D721Med (cell line): ENCODE measurements around the gene LRRC4B.

Experiments
- DNase-seq: peaks from one replicate; pipeline ENCODE4 v3.0.0; 2011; ENCODE audit warnings: low spot score; ENCODE audit not compliant: insufficient read length
- FAIRE-seq: peaks from 2 replicates; lab custom pipeline; 2011; peaks lifted over from hg19 to GRCh38; lab: Jason Lieb, UNC
- TF ChIP-seq, protein P1 (sequence below): IDR thresholded peaks from 2 replicates; pipeline ENCODE4 v1.5.1; 2012; ENCODE audit warnings: mild to moderate bottlenecking, control low read depth; ENCODE audit not compliant: insufficient read depth; ENCODE audit errors: missing control alignments

LRRC4B gene

DNA sequence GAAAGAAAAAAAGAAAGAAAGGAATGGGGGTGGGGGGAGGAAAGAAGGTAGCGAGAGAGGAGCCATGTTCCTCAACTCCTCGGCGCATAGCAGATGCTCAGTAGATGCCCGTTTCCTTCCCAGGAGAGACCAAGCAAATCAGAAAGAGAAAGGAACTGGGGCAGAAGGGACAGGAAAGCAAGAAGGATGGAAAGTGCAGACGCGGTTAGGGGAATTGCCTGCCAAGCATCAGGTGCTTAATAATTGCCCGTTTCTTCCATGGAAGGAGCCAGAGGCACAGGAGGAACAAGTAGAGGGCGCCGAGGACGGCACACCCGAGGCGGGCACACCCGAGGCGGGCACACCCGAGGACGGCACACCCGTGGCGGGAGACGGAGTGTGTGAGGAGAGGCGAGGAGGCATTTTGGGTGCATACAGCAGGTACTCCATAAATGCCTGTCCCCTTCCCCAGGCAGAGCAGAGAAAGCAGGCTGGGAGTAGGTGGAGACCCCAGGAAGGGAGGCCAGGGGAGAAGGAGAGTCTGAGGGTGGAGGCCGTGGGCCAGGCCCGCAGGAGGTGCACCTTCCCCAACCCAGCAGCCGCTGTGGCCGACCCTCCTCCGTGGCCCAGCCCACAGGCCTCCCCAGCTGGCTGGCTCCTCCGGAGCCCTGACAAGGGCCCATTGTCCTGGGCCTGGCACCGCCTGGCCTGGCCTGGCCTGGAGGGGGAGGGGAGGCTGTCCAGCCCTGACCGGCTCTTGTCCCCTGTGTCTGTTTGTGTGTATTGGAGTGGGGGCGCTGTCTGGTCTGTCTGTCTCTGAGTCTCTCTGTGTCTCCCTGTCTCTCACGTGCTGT is 71.8 kb downstream of the LRRC4B start:
- DNase-seq (no peak), FAIRE-seq (no peak)
- TF ChIP-seq, protein P1, sequence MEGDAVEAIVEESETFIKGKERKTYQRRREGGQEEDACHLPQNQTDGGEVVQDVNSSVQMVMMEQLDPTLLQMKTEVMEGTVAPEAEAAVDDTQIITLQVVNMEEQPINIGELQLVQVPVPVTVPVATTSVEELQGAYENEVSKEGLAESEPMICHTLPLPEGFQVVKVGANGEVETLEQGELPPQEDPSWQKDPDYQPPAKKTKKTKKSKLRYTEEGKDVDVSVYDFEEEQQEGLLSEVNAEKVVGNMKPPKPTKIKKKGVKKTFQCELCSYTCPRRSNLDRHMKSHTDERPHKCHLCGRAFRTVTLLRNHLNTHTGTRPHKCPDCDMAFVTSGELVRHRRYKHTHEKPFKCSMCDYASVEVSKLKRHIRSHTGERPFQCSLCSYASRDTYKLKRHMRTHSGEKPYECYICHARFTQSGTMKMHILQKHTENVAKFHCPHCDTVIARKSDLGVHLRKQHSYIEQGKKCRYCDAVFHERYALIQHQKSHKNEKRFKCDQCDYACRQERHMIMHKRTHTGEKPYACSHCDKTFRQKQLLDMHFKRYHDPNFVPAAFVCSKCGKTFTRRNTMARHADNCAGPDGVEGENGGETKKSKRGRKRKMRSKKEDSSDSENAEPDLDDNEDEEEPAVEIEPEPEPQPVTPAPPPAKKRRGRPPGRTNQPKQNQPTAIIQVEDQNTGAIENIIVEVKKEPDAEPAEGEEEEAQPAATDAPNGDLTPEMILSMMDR = no peak

DNA sequence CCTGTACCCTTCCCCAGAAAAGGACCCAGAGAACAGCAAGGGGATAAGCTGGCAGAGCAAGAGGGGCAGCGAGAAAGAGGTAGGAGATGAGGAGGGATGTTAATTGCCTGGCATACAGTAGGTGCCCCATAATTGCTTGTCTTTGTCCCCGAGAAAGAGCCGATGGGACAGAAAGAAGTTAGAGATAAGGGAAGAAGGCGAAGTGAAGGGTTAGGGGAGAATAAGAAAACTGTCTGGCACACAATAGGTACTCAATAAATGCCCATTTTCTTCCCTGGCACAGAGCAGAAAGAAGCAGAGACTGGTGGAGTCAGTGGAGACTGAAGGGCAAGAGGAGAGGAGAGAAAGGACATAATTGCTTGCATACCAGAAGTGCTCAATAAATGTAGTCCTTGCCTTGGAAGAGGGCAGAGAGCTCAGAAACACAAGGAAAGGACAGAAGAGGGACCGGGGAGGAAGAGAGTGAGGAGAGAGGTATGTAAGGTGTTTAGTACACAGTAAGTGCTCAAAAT is 73.2 kb downstream of the LRRC4B start:
- DNase-seq (no peak), FAIRE-seq (no peak)
- TF ChIP-seq, protein P1 = no peak

DNA sequence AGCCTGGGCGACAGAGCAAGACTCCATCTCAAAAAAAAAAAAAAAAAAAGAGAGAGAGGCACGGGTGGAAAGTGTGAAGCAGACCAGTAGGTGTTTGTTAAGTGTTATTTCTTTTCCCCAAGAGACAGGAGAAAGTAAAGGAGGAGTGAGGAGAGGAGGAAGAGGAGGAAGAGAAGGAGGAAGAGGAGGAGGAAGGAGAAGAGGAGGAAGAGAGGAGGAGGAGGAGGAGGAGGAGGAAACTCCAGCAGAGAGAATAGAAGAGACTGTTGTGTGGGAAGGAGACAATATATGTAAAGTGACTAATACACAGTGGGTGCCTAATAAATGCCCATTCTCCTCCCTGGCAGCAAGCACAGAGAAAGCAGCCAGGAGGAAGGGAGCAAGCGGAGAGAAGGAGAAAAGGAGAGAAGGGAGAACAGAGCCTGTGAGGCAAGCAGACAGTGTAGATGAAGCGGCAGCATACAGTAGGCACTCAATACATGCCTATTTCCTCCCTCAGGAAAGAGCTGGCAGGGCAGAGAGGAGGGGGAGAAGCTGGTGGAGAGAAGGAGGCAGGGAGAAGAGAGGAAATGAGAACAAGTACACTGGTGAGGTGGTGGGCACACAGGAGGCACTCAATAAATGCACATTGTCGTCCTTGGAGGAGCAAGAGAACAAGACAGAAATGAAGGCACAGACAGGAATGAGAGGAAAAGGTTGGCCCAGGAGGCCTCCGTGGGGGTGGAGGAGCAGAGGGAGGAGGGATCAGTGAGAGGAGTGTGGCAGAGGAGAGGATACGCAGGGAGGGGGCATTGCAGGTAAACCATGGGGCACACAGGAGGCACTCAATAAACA is 73.8 kb downstream of the LRRC4B start:
- DNase-seq (no peak), FAIRE-seq (no peak)
- TF ChIP-seq, protein P1 = no peak

DNA sequence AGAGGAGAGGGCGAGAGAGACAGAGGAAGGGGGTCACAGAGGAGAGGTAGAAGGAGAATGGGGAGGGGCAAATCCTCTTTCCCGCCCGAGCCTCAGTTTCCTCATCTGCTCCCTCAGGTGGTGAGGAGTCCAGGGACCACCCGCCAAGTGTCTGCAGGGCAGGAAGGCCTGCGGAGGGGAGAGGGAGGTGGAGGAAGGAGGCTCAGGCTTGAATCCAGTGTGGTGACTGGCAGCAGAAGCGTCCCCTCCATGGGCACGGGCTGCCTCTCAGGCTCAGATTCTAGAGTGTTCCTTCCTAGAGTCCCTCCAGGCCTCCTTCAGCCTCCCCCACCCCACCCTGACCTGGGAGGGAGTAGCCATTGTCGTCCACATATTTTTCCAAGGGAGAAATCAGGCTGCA is 75.1 kb downstream of the LRRC4B start:
- FAIRE-seq (no peak), DNase-seq (no peak)
- TF ChIP-seq, protein P1 = no peak

DNA sequence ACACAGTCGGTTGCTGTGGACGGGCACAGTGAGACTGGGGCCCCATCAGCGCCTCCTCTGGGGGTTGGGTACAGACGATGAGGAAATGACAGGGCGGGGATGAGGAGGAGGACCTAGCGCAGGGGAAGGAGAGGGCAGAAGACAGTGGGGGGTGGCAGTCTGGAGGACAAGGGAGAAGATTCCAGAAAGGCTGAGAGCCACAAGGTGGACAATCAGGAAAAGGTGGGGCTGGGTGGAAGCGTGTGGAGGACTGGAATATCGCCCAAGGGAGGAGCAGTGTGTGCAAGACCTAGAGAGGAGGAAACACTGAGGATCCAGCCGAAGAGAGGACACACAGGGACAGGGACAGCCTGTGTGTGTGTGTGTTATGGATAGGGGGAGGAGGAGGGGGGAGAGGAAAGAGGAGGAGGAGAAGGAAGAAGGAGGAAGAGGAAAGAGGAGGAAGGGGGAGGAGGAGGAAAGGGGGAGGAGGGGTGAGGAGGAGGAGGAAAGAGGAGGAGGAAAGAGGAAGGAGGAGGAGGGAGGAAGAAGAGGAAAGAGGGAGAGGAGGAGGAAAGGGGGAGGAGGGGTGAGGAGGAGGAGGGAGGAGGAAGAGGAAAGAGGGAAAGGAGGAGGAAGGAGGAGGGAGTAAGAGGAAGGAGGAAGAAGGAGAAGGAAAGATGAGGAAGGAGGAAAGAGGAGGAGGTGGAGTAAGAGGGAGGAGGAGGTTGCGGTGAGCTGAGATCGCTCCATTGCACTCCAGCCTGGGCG is 75.8 kb downstream of the LRRC4B start:
- DNase-seq = no peak
- TF ChIP-seq, protein P1 = no peak
- FAIRE-seq = no peak

DNA sequence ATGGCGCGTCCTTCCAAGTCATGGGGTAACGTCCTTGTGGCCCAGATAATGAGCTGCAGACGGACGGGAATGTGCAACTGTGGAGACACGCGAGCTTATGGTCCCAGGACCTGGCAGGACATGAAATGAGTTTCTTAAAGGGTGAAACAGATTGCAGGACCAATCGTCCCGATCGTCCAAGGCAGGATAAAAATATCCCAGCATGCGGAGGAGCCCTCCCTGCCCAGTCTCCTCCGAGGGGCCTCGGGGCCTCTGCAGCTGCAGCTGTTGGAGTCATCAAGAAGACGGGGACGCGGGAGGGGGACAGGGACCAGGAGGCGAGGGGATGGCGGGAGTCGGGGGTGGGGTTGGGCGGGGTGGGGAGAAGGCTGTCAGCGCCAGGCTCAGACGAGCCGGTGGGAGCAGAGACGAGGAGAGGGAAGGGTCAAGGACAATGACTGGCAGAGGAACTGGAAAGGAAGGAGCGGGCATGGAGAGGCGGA is 77.2 kb downstream of the LRRC4B start:
- no peak for FAIRE-seq
- TF ChIP-seq, protein P1 = no peak
- DNase-seq = no peak
